ENCODE results near the gene FADS3.

FADS3 gene

DNA sequence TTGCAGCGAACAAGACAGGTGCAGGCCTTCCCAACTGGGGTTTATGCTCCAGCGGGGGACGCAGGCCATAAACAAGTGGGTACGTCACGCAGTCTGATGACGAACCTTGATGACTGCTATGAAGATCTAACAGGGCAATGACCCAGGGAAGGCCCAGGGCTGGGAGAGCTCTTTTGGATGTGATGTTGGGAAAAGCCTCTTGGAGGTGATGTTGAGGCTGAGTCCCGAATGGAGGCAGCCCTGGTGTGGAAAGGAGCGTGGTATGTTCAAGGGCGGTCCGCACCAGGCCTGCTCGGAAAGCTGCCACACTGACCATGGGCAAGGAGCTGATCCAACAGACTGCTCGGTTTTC, 57.4 kb downstream of the FADS3 start:
- Histone ChIP-seq H3K9ac (ENCODE audit: low read length) (no peak overlapping the region), H3K27ac (ENCODE audit: low read depth, low read length) (no peak overlapping the region), H3K36me3 (ENCODE audit: insufficient read depth, low read length) (no peaks in the 10 kb centered on the region), H3K4me3 (ENCODE audit: low read depth in 1 of 2, low read length in 2 of 2) (no peak overlapping the region), H3K27me3 (ENCODE audit: control insufficient read depth in 1 of 2, insufficient read depth in 2 of 2, low read length in 2 of 2) (no peaks in the 10 kb centered on the region), H3K9me3 (ENCODE audit: low read length) (no peaks in the 10 kb centered on the region), H3K4me1 (ENCODE audit: insufficient read depth, low read length) (peaks cover 35% of the 10 kb centered on the region)

DNA sequence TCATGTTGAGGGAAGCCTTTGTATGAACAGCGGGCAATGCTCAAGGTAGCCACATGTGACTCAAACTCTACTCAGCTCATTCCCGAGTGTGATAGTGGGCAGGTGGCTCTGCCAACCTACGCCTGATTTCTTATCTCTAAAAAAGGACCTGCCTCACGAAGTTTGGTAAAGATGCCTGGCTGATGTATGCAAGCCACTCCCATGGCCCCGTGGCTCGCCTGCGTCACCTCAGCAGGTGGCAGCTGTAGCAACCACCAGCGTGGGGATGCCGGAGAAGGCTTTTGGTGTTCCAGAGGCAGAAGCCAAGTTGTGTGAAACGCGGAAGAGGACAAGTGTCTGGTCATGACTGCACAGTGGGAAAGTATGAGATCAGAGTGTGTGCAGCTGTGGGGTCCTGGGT, 57.9 kb downstream of the FADS3 start:
- H3K9ac ChIP-seq (ENCODE audit: low read length): no peak overlapping the region
- H3K4me1 ChIP-seq (ENCODE audit: insufficient read depth, low read length): peaks cover 37% of the 10 kb centered on the region
- no peak overlapping the region for H3K27ac ChIP-seq (ENCODE audit: low read depth, low read length)
- H3K27me3 ChIP-seq (ENCODE audit: control insufficient read depth in 1 of 2, insufficient read depth in 2 of 2, low read length in 2 of 2): no peaks in the 10 kb centered on the region
- no peaks in the 10 kb centered on the region for H3K36me3 ChIP-seq (ENCODE audit: insufficient read depth, low read length)
- H3K4me3 ChIP-seq (ENCODE audit: low read depth in 1 of 2, low read length in 2 of 2): no peak overlapping the region
- H3K9me3 ChIP-seq (ENCODE audit: low read length): no peaks in the 10 kb centered on the region

DNA sequence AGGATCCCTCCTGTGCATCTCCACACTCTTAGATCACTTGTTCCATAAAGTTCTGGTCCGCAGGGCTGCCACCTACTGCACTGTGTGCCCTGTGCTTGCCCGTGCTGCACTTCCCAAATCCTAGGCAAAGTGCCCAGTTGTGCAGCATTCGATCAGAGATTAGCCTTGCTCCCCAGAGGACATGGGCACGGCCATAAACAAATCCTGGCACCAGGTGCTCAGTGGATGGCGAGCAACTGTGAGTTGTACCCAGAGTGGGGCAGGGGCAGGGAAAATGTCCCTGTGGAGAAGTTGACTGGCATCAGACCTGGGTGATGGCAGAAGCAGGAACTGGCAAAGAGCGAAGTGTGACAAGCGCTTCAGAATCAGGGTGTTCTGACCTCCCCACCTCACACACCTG, 58.6 kb downstream of the FADS3 start:
- Histone ChIP-seq H3K36me3 (ENCODE audit: insufficient read depth, low read length) (no peaks in the 10 kb centered on the region), H3K9ac (ENCODE audit: low read length) (no peak overlapping the region), H3K4me1 (ENCODE audit: insufficient read depth, low read length) (peaks cover 37% of the 10 kb centered on the region), H3K27me3 (ENCODE audit: control insufficient read depth in 1 of 2, insufficient read depth in 2 of 2, low read length in 2 of 2) (no peaks in the 10 kb centered on the region), H3K4me3 (ENCODE audit: low read depth in 1 of 2, low read length in 2 of 2) (no peak overlapping the region), H3K27ac (ENCODE audit: low read depth, low read length) (no peak overlapping the region), H3K9me3 (ENCODE audit: low read length) (no peaks in the 10 kb centered on the region)

DNA sequence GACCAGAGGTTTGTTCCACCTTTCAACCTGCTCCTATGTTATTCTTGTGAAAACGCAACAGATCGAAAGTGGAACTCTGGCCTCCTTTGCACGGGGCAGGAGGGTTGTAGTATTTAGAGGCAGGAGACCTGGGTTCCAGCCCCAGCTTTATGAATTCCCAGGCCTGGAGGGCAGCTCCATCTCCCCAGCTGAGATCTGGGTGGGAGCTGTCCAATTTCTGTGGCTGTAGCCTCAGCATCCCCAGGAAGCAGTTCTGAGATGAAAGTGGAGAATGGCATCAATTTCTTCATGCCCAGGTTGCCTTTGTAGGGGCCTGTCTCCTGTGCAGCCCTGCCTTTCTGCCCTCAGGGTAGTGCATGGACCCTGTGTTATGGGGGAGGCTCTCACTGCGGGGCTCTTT, 59.1 kb downstream of the FADS3 start:
- Histone ChIP-seq H3K9ac (ENCODE audit: low read length) (no peak overlapping the region), H3K27ac (ENCODE audit: low read depth, low read length) (no peak overlapping the region), H3K9me3 (ENCODE audit: low read length) (no peaks in the 10 kb centered on the region), H3K36me3 (ENCODE audit: insufficient read depth, low read length) (no peaks in the 10 kb centered on the region), H3K4me1 (ENCODE audit: insufficient read depth, low read length) (peaks cover 39% of the 10 kb centered on the region), H3K27me3 (ENCODE audit: control insufficient read depth in 1 of 2, insufficient read depth in 2 of 2, low read length in 2 of 2) (no peaks in the 10 kb centered on the region), H3K4me3 (ENCODE audit: low read depth in 1 of 2, low read length in 2 of 2) (no peak overlapping the region)

DNA sequence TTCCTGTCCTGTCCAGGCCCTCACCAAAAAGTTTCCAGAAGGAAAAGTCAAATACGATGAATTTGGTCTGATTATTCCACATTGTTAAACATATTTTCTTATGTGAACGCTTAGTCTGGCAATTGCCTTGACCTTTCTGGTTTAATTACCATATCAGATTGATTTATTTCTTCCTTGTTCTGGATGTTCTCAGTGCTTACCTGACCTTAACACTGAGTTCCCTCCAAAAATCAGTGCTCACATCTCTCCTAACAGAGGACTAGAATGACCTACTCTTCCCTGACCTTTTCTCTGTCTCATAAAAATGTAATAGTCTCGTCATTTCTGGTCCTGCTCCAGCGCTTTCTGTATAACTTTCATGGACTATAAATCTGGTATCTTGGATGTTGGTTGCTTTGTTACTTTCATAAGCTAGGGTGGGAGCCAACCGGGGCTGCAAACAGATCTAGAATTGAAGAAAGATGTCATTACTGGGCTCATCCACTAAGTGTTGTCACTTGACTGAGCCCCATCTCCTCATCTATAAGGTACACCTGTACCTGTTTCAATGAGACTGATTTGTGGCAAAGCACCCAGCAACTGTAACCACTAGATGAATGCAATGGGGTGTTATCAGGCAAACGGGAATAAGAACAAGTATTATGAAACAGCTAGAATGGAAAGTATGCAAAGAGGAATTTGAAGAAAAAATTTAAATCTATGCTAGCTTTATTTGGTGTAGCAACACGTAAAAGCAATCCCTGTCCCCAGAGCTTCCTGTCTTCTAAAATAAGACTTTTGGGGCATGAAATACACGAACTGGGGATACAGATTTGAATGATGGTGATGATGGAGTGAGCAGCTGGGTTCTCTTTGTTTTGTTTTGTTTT, 60.9 kb downstream of the FADS3 start:
- no peak overlapping the region for H3K9ac ChIP-seq (ENCODE audit: low read length)
- no peaks in the 10 kb centered on the region for H3K36me3 ChIP-seq (ENCODE audit: insufficient read depth, low read length)
- H3K9me3 ChIP-seq (ENCODE audit: low read length): no peaks in the 10 kb centered on the region
- H3K27ac ChIP-seq (ENCODE audit: low read depth, low read length): peak overlapping the region; percentile 53
- no peaks in the 10 kb centered on the region for H3K27me3 ChIP-seq (ENCODE audit: control insufficient read depth in 1 of 2, insufficient read depth in 2 of 2, low read length in 2 of 2)
- peaks cover 42% of the 10 kb centered on the region for H3K4me1 ChIP-seq (ENCODE audit: insufficient read depth, low read length)
- peak overlapping the region in 1 of 2 donors; percentile 6 for H3K4me3 ChIP-seq (ENCODE audit: low read depth in 1 of 2, low read length in 2 of 2)

DNA sequence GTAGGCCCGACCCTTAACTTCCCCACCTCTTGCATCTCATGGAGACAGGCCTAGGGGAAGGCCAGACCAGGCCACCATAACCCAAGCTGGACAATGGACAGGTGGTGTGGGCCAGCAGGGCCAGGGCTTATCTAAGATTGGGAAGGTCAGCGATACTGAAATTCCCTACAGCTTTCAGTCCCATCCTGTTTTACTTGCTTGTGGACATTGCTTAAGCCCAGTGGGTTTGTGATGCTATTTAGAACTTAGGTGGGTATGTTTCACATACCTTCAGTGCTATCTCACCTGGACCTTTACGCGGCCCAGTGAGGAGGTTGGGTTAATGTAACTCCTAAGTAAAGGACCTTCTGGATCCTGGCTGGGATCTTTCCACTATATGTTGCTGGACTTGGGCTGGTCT, 61.5 kb downstream of the FADS3 start:
- peak overlapping the region; percentile 28 for H3K27ac ChIP-seq (ENCODE audit: low read depth, low read length)
- no peak overlapping the region for H3K9ac ChIP-seq (ENCODE audit: low read length)

DNA sequence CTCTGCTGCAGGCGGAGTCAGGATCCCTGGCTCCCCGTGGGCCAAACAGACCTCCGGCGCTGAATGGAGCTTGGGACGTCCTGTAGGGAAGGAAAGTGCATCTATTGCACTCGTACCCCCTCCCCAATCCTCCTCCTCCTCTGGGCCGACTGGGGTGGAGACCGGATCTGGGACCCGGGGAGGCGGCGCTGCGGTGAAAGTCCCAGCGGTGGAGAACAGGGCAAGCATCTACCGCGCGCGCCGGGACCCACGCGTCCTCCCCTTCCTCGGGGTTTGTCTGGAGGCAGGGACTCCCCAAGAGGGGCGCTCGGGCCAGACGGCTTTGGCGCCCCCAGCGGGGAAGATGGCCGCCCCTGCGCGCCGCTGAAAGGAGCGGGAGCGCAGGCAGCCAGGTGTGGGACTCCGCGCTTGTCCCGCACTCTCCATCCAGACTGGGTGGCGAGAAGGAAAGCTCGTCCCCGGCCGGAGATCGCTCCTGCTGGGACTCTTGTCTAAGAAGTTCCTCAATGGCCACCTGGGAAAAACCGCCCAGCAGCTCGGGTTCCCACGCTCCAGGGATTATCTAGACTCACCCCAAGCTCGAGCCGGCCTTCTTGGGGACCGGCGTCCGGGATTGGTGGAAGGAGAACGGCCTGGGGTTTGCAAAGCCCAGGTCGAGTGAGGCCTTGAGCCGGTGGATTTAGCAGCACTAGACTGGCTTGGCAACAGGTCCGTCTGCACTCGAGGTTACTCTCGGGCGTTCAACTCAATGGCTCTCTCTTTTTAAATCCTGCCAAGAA, 62.5 kb downstream of the FADS3 start:
- Histone ChIP-seq H3K9ac (ENCODE audit: low read length) (no peak overlapping the region), H3K4me3 (ENCODE audit: low read depth in 1 of 2, low read length in 2 of 2) (peak overlapping the region; percentile 61 to 92), H3K27ac (ENCODE audit: low read depth, low read length) (peak overlapping the region; percentile 95), H3K9me3 (ENCODE audit: low read length) (no peaks in the 10 kb centered on the region), H3K36me3 (ENCODE audit: insufficient read depth, low read length) (no peaks in the 10 kb centered on the region), H3K27me3 (ENCODE audit: control insufficient read depth in 1 of 2, insufficient read depth in 2 of 2, low read length in 2 of 2) (no peaks in the 10 kb centered on the region), H3K4me1 (ENCODE audit: insufficient read depth, low read length) (peaks cover 32% of the 10 kb centered on the region)

More for the DNA sequence above, 61.5 kb downstream of the FADS3 start:
- Histone ChIP-seq H3K4me3 (ENCODE audit: low read depth in 1 of 2, low read length in 2 of 2) (no peak overlapping the region), H3K36me3 (ENCODE audit: insufficient read depth, low read length) (no peaks in the 10 kb centered on the region), H3K9me3 (ENCODE audit: low read length) (no peaks in the 10 kb centered on the region), H3K27me3 (ENCODE audit: control insufficient read depth in 1 of 2, insufficient read depth in 2 of 2, low read length in 2 of 2) (no peaks in the 10 kb centered on the region), H3K4me1 (ENCODE audit: insufficient read depth, low read length) (peaks cover 38% of the 10 kb centered on the region)

DNA sequence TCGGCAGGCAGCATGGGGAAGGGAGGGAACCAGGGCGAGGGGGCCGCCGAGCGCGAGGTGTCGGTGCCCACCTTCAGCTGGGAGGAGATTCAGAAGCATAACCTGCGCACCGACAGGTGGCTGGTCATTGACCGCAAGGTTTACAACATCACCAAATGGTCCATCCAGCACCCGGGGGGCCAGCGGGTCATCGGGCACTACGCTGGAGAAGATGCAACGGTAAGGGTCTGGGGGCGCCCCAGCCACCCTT, 63.0 kb downstream of the FADS3 start:
- no peak overlapping the region for H3K9ac ChIP-seq (ENCODE audit: low read length)
- peak overlapping the region; percentile 95 for H3K27ac ChIP-seq (ENCODE audit: low read depth, low read length)
- H3K9me3 ChIP-seq (ENCODE audit: low read length): no peaks in the 10 kb centered on the region
- H3K27me3 ChIP-seq (ENCODE audit: control insufficient read depth in 1 of 2, insufficient read depth in 2 of 2, low read length in 2 of 2): no peaks in the 10 kb centered on the region
- H3K4me3 ChIP-seq (ENCODE audit: low read depth in 1 of 2, low read length in 2 of 2): peak overlapping the region; percentile 61 to 92
- peaks cover 32% of the 10 kb centered on the region for H3K4me1 ChIP-seq (ENCODE audit: insufficient read depth, low read length)
- no peaks in the 10 kb centered on the region for H3K36me3 ChIP-seq (ENCODE audit: insufficient read depth, low read length)

DNA sequence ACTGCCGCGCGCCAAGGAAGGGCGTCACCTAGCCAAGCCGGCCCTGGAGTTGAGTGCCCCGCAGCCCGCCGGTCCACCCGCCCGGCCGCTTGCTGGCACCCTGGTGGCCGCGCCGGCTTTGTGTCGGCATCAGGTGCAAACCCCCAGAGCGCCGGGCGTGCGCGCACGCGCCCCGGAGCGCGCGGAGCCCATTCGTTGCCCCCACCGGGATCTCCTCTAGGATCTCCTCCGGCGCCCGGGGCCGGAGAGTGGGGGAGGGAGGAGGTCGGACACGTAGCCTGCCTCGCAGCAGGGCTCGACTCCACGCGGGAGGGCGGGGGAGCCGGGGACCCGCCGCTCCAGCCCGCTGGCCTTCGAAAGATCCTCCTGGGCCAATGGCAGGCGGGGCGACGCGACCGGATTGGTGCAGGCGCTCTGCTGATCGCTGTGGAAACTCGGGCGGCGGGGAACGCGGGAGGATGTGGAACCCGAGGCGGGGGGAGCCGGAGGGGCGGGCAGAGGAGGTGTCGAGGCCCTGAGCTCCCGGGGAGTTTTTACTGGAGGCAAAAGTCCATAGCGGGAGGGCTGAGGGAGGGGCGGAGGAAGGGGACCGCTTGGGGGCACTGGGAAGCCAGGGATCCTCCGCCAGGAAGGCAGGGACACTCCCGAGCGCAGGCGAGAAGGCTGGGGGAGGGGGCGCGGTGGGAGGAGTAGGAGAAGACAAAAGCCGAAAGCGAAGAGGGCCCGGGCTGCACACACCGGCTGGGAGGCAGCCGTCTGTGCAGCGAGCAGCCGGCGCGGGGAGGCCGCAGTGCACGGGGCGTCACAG, 63.6 kb downstream of the FADS3 start, which contains the start of gene FADS2:
Gene FADS2 (plus strand): TSS at position 730 of the 808 bp plus-strand sequence. CDS start 91 bp downstream, outside the sequence.
- H3K4me3 ChIP-seq (ENCODE audit: low read depth in 1 of 2, low read length in 2 of 2): peak within 1 kb of the TSS; percentile 61 to 92
- peak within 1 kb of the TSS; percentile 95 for H3K27ac ChIP-seq (ENCODE audit: low read depth, low read length)
- H3K9me3 ChIP-seq (ENCODE audit: low read length): no peaks in the 10 kb centered on the region
- no peak within 1 kb of the TSS for H3K9ac ChIP-seq (ENCODE audit: low read length)
- H3K4me1 ChIP-seq (ENCODE audit: insufficient read depth, low read length): peaks cover 32% of the 10 kb centered on the region
- H3K27me3 ChIP-seq (ENCODE audit: control insufficient read depth in 1 of 2, insufficient read depth in 2 of 2, low read length in 2 of 2): no peaks in the 10 kb centered on the region
- no peaks in the 10 kb centered on the region for H3K36me3 ChIP-seq (ENCODE audit: insufficient read depth, low read length)

DNA sequence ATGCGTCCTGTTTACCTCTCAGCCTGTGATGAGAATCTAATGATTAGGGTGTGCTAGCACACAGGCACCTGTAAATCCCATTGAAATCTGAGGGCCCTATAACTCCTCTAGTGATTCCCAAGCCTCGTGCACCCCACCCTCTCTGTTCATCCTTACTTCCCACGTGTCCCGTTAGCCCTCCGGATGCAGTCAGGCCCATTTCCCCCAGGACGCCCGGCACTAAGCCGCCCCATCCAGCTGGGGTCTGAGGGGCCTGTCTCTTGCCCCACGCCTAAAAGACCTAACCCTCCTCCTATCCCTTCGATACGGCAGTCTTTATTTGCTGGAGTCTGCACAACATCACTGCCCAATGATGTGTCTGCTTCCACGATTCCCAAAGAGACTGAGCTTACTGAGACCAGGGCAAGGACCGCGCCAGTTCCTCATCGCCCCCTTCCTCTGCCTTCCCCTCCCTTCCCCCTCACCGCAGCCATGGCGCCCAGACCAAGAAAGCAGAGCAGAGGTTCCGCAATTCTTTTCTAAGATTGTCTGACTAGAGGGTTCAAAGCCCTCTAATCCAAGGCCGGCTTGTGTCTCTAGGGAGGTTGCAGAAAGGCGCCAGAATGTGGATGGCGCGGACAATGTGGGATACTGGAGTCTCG, 64.3 kb downstream of the FADS3 start:
- Histone ChIP-seq H3K4me1 (ENCODE audit: insufficient read depth, low read length) (peaks cover 32% of the 10 kb centered on the region), H3K27me3 (ENCODE audit: control insufficient read depth in 1 of 2, insufficient read depth in 2 of 2, low read length in 2 of 2) (no peaks in the 10 kb centered on the region), H3K9ac (ENCODE audit: low read length) (no peak overlapping the region), H3K27ac (ENCODE audit: low read depth, low read length) (peak overlapping the region; percentile 95), H3K36me3 (ENCODE audit: insufficient read depth, low read length) (no peaks in the 10 kb centered on the region), H3K4me3 (ENCODE audit: low read depth in 1 of 2, low read length in 2 of 2) (peak overlapping the region; percentile 61 to 92), H3K9me3 (ENCODE audit: low read length) (no peaks in the 10 kb centered on the region)
